Thyroid gland (tissue), 4 donors: ENCODE data around the gene DYNLT2B. TPM values are rescaled to one million over a fixed set of nuclear protein-coding genes. Genes with fewer than 3 reads are reported as not detected.
"Not testable (repeated sequence)": the region's sequence is repeated elsewhere in the genome, so short reads cannot be mapped to it uniquely, and the experiment has no call there.

Experiments
- DNase-seq, 2 donors: peaks; one replicate each; pipeline ENCODE4 v3.0.0-alpha.2; 2019
- H3K27ac ChIP-seq, 3 donors: fragments of 200-600 bp; sonication (generic); 1 replicate in 2 of 3; 2 replicates in 1 of 3; pipeline ENCODE4 v1.5.1; 2016 to 2019; ENCODE audit warnings: mild to moderate bottlenecking in 1 of 3, moderate library complexity in 1 of 3
- H3K27me3 ChIP-seq: fragments of 200-600 bp; sonication (generic); one replicate; pipeline ENCODE4 v1.5.1; 2019
- H3K36me3 ChIP-seq, 2 donors: fragments of 200-600 bp; sonication (generic); one replicate each; pipeline ENCODE4 v1.5.1; 2016 to 2019
- H3K4me1 ChIP-seq, 2 donors: fragments of 200-600 bp; sonication (generic); one replicate each; pipeline ENCODE4 v1.5.1; 2017 to 2019
- H3K4me3 ChIP-seq, 3 donors: fragments of 200-600 bp; sonication (generic); replicated peaks in 1 of 3; 1 replicate in 2 of 3; 2 replicates in 1 of 3; pipeline ENCODE4 v1.5.1; 2016; ENCODE audit warnings: mild to moderate bottlenecking in 1 of 3
- H3K9me3 ChIP-seq: fragments of 200-600 bp; sonication (generic); one replicate; pipeline ENCODE4 v1.5.1; 2017
- CTCF ChIP-seq, 6 experiments: fragments of 200-600 bp in 3 of 6; fragments of 450-650 bp in 3 of 6; sonication (generic) in 3 of 6; IDR thresholded peaks; one replicate each; pipeline ENCODE4 v1.5.1; 2016 to 2019; ENCODE audit warnings: antibody characterized with exemption in 6 of 6, mild to moderate bottlenecking in 2 of 6, inconsistent platforms in 1 of 6, moderate library complexity in 1 of 6
- POLR2A ChIP-seq, 2 donors: fragments of 450-650 bp; IDR thresholded peaks; one replicate each; pipeline ENCODE4 v1.6.1; 2017; ENCODE audit warnings: antibody characterized with exemption in 2 of 2, mild to moderate bottlenecking in 2 of 2, moderate library complexity in 1 of 2
- WGBS, 2 donors: methylation state at CpG; one replicate each; pipeline ENCODE4 v1.1.5; 2017; 5-methylcytosine and 5-hydroxymethylcytosine counted together
- intact Hi-C: fragments of 100-400 bp; cut with DNase I; formaldehyde crosslinking; loops from one replicate; pipeline ENCODE4 v1.15.1; 2023
- total RNA-seq, 4 donors: library from RNA; depleted of rRNA; stranded (reverse); fragments of >200 nt; gene quantifications; one replicate each; pipeline ENCODE4 v1.2.3, GENCODE V29; 2016

The DYNLT2B gene
- total RNA-seq, 4 donors from 2014 or later = 4.6 to 16.8 (median 13.2) TPM

GRCh38 chr3:196348698-196349097 lies 30.7 kb upstream of the DYNLT2B start:
- DNase-seq = no peak
- WGBS, 2 donors = 95 to 99% methylated on average over 3 of the region's 3 CpGs
- no peak overlapping the region for H3K4me3 ChIP-seq
- intact Hi-C loops = no loop called here
- no peaks in the 10 kb centered on the region for H3K27me3 ChIP-seq
- no peaks in the 10 kb centered on the region for H3K9me3 ChIP-seq
- no peak for TF ChIP-seq CTCF (IDR thresholded peaks at IDR 0.05)
- TF ChIP-seq POLR2A (IDR thresholded peaks at IDR 0.05) = no peak
- no peaks in the 10 kb centered on the region for H3K4me1 ChIP-seq
- H3K27ac ChIP-seq = no peak overlapping the region
- H3K36me3 ChIP-seq = no peaks in the 10 kb centered on the region

GRCh38 chr3:196344663-196345062 lies 26.6 kb upstream of the DYNLT2B start:
- Histone ChIP-seq H3K27ac (no peak overlapping the region), H3K27me3 (no peaks in the 10 kb centered on the region), H3K36me3 (no peaks in the 10 kb centered on the region), H3K9me3 (no peaks in the 10 kb centered on the region), H3K4me3 (no peak overlapping the region), H3K4me1 (no peaks in the 10 kb centered on the region)
- DNase-seq = no peak
- intact Hi-C loops = no loop called here
- TF ChIP-seq POLR2A (IDR thresholded peaks at IDR 0.05) = no peak
- TF ChIP-seq CTCF (IDR thresholded peaks at IDR 0.05) = no peak
- 85 to 88% methylated on average over 4 of the region's 4 CpGs for WGBS, 2 donors

- WGBS, 2 donors = 96 to 97% methylated on average over 14 of the region's 14 CpGs
- intact Hi-C loops, DNase-seq, H3K4me3 ChIP-seq, H3K9me3 ChIP-seq, H3K27me3 ChIP-seq, H3K27ac ChIP-seq, H3K4me1 ChIP-seq, H3K36me3 ChIP-seq: not testable (repeated sequence)
These were observed 25.9 kb upstream of the DYNLT2B start for GRCh38 chr3:196343917-196344316.

- H3K27ac ChIP-seq = no peak overlapping the region
- intact Hi-C loops = no loop called here
- no peak for TF ChIP-seq CTCF (IDR thresholded peaks at IDR 0.05)
- TF ChIP-seq POLR2A (IDR thresholded peaks at IDR 0.05) = no peak
- H3K9me3 ChIP-seq = no peaks in the 10 kb centered on the region
- no peak for DNase-seq
- H3K4me3 ChIP-seq = no peak overlapping the region
- no peaks in the 10 kb centered on the region for H3K36me3 ChIP-seq
- H3K27me3 ChIP-seq = no peaks in the 10 kb centered on the region
- 73 to 76% methylated on average over 7 of the region's 7 CpGs for WGBS, 2 donors
- H3K4me1 ChIP-seq = no peaks in the 10 kb centered on the region
These were observed 23.1 kb upstream of the DYNLT2B start for GRCh38 chr3:196341137-196341536.

GRCh38 chr3:196340466-196340865 lies 22.4 kb upstream of the DYNLT2B start:
- H3K27ac ChIP-seq = no peak overlapping the region
- H3K36me3 ChIP-seq = no peaks in the 10 kb centered on the region
- no peaks in the 10 kb centered on the region for H3K27me3 ChIP-seq
- DNase-seq = no peak
- 74 to 81% methylated on average over 2 of the region's 2 CpGs for WGBS, 2 donors
- no peaks in the 10 kb centered on the region for H3K4me1 ChIP-seq
- H3K9me3 ChIP-seq = no peaks in the 10 kb centered on the region
- TF ChIP-seq CTCF (IDR thresholded peaks at IDR 0.05) (no peak), POLR2A (IDR thresholded peaks at IDR 0.05) (no peak)
- intact Hi-C loops = no loop called here
- H3K4me3 ChIP-seq = no peak overlapping the region
